HG03108 (cell line): Measurements from ENCODE around the gene CEMIP.
A peak's percentile ranks its signal among the peaks of the same experiment; 100 is the strongest.

Experiments
- ATAC-seq: cut with Tn5 transposase; IDR thresholded peaks from one replicate; pipeline ENCODE4 v1.9.1; 2021; ENCODE audit warnings: moderate library complexity; ENCODE audit not compliant: unreplicated experiment

The CEMIP gene

DNA sequence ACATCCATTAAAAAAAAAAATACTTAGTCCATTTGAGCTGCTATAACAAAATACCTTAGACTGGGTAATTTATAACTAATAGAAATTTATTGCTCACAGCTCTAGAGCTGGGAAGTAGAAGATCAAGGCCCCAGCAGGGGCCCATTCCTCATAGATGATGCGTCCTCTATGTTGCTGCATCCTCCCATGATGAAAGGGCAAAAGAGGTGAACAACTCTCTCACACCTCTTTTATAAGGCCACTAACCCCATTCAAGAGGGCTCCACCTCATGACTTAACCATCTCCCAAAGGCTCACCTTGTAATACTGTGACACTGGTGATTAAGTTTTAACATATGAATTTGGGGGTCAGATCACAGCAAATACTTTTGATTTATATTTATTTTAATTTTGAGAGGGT is 218.5 kb downstream of the CEMIP start:
- no peak for ATAC-seq

GRCh38 chr15:80998251-80998650 is 219.1 kb downstream of the CEMIP start:
- ATAC-seq, result no peak

DNA sequence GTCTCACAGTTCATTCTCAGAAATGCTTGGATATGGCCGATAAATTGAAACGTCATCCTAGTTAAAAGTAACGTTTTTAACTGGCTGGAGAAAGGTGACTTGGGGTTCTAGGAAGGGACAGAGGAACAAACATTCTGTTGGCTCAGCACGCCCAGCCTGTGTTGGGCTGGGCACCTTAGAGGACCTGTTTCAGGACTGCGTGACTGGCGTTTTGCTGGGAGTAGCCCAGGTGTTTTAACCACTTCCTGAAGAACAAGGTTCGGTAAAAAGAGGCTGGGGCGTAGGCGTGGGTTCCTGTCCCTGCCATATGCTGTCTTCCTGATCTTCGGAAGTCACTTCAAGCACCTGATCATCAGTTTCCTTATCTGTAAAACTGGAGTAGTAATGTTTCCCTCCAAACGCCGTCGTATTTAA is 220.5 kb downstream of the CEMIP start:
- peak; percentile 36 for ATAC-seq

- ATAC-seq, result no peak
These were observed 221.0 kb downstream of the CEMIP start for GRCh38 chr15:81000144-81000623.

GRCh38 chr15:81000624-81001151 is 221.5 kb downstream of the CEMIP start, which contains the start of gene TLNRD1:
TLNRD1 (plus strand) TSS chr15:81000923; CDS start chr15:81002272, 1,349 bp downstream.
- ATAC-seq, result peak; percentile 40
